Mesenchymal stem cell (in vitro differentiated cells and primary cell): ENCODE measurements around the gene LYRM2. TPM values are rescaled to one million over a fixed set of nuclear protein-coding genes. Genes with fewer than 3 reads are reported as not detected.

Experiments
- DNase-seq: peaks from one replicate; pipeline ENCODE4 v3.0.0-alpha.2; 2013
- H2AFZ ChIP-seq: one replicate; pipeline ENCODE4 v1.6.1; 2013; ENCODE audit warnings: low read depth, mild to moderate bottlenecking, control low read depth, inconsistent platforms, low read length, moderate library complexity
- H2AK5ac ChIP-seq: 2 replicates; pipeline ENCODE4 v1.6.1; 2013; ENCODE audit warnings: low read length, moderate library complexity, mild to moderate bottlenecking, inconsistent platforms; ENCODE audit not compliant: severe bottlenecking
- H2BK120ac ChIP-seq: one replicate; pipeline ENCODE4 v1.6.1; 2013; ENCODE audit warnings: low read depth, mild to moderate bottlenecking, inconsistent platforms, low read length, moderate library complexity
- H2BK12ac ChIP-seq, 2 experiments: one replicate each; pipeline ENCODE4 v1.6.1; 2013; ENCODE audit warnings: inconsistent platforms in 2 of 2, low read length in 2 of 2, mild to moderate bottlenecking in 2 of 2, moderate library complexity in 2 of 2, control low read depth in 1 of 2
- H2BK15ac ChIP-seq: one replicate; pipeline ENCODE4 v1.6.1; 2013; ENCODE audit warnings: mild to moderate bottlenecking, low read depth, inconsistent platforms; ENCODE audit not compliant: poor library complexity, severe bottlenecking
- H2BK5ac ChIP-seq: 2 replicates; pipeline ENCODE4 v1.6.1; 2013; ENCODE audit warnings: low read depth, mild to moderate bottlenecking, low read length, control low read depth, inconsistent platforms; ENCODE audit not compliant: poor library complexity, severe bottlenecking
- H3K14ac ChIP-seq, 2 experiments: one replicate each; pipeline ENCODE4 v1.6.1; 2013; ENCODE audit warnings: inconsistent platforms in 2 of 2, low read length in 2 of 2, control low read depth in 1 of 2, mild to moderate bottlenecking in 1 of 2, moderate library complexity in 1 of 2
- H3K18ac ChIP-seq, 2 experiments: one replicate each; pipeline ENCODE4 v1.6.1; 2013; ENCODE audit warnings: inconsistent platforms in 2 of 2, low read length in 2 of 2, control low read depth in 1 of 2, low read depth in 1 of 2, mild to moderate bottlenecking in 1 of 2
- H3K23ac ChIP-seq, 2 experiments: one replicate each; pipeline ENCODE4 v1.6.1; 2013; ENCODE audit warnings: inconsistent platforms in 2 of 2, low read length in 2 of 2, mild to moderate bottlenecking in 2 of 2, moderate library complexity in 2 of 2, control low read depth in 1 of 2
- H3K27ac ChIP-seq: 2 replicates; pipeline ENCODE4 v1.5.1; 2013; ENCODE audit warnings: mild to moderate bottlenecking, moderate library complexity, low read length, control low read depth, inconsistent platforms; ENCODE audit not compliant: poor library complexity, severe bottlenecking
- H3K27me3 ChIP-seq, 2 experiments: 2 replicates each; pipeline versions ENCODE4 v1.6.1 to v1.7.0; 2013; ENCODE audit warnings: low read length in 2 of 2, mild to moderate bottlenecking in 2 of 2, moderate library complexity in 2 of 2, control low read depth in 1 of 2, inconsistent platforms in 1 of 2; ENCODE audit not compliant: control insufficient read depth in 1 of 2, insufficient read depth in 1 of 2
- H3K36me3 ChIP-seq, 2 experiments: 2 replicates each; pipeline versions ENCODE4 v1.6.1 to v1.7.0; 2013; ENCODE audit warnings: low read length in 2 of 2, control low read depth in 1 of 2, inconsistent platforms in 1 of 2, low read depth in 1 of 2, mild to moderate bottlenecking in 1 of 2; ENCODE audit not compliant: insufficient read depth in 2 of 2, control insufficient read depth in 1 of 2
- H3K4ac ChIP-seq, 2 experiments: one replicate each; pipeline ENCODE4 v1.6.1; 2013; ENCODE audit warnings: inconsistent platforms in 2 of 2, low read length in 2 of 2, mild to moderate bottlenecking in 2 of 2, moderate library complexity in 2 of 2, control low read depth in 1 of 2, low read depth in 1 of 2
- H3K4me1 ChIP-seq: 2 replicates; pipeline ENCODE4 v1.6.1; 2013; ENCODE audit warnings: low read depth, low read length, control low read depth; ENCODE audit not compliant: control insufficient read depth, insufficient read depth
- H3K4me2 ChIP-seq: 2 replicates; pipeline ENCODE4 v1.6.1; 2013; ENCODE audit warnings: low read length, mild to moderate bottlenecking, inconsistent platforms; ENCODE audit not compliant: poor library complexity, severe bottlenecking
- H3K4me3 ChIP-seq, 2 experiments: 2 replicates each; pipeline versions ENCODE4 v1.5.1 to v1.7.0; 2013; ENCODE audit warnings: low read length in 2 of 2, mild to moderate bottlenecking in 2 of 2, control low read depth in 1 of 2, low read depth in 1 of 2; ENCODE audit not compliant: insufficient read depth in 1 of 2
- H3K79me1 ChIP-seq: replicated peaks from 2 replicates; pipeline ENCODE4 v1.6.1; 2013; ENCODE audit warnings: mild to moderate bottlenecking, control low read depth, low read length, inconsistent platforms; ENCODE audit not compliant: poor library complexity, severe bottlenecking
- H3K9ac ChIP-seq: 2 replicates; pipeline ENCODE4 v1.7.0; 2013; ENCODE audit warnings: mild to moderate bottlenecking, low read length, moderate library complexity
- H3K9me3 ChIP-seq: 2 replicates; pipeline ENCODE4 v1.7.0; 2013; ENCODE audit warnings: mild to moderate bottlenecking, low read length; ENCODE audit not compliant: control insufficient read depth
- H4K8ac ChIP-seq: one replicate; pipeline ENCODE4 v1.6.1; 2013; ENCODE audit warnings: inconsistent platforms, mild to moderate bottlenecking, low read length, moderate library complexity
- H4K91ac ChIP-seq: one replicate; pipeline ENCODE4 v1.6.1; 2013; ENCODE audit warnings: mild to moderate bottlenecking, low read length, inconsistent platforms
- WGBS: methylation state at CpG from one replicate; pipeline ENCODE4 v1.1.7; 2013; ENCODE audit warnings: mixed read lengths; 5-methylcytosine and 5-hydroxymethylcytosine counted together
- polyA plus RNA-seq, 2 experiments: library from polyadenylated mRNA; stranded (reverse); fragments of 200-250 nt; gene quantifications; one replicate each; pipeline ENCODE4 v1.2.3, GENCODE V29; 2013

The LYRM2 gene, protein sequence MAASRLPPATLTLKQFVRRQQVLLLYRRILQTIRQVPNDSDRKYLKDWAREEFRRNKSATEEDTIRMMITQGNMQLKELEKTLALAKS
- polyA plus RNA-seq (2013, experiment 1 of 2): 72.2 TPM
- 75.8 TPM for polyA plus RNA-seq (2013, experiment 2 of 2)

DNA sequence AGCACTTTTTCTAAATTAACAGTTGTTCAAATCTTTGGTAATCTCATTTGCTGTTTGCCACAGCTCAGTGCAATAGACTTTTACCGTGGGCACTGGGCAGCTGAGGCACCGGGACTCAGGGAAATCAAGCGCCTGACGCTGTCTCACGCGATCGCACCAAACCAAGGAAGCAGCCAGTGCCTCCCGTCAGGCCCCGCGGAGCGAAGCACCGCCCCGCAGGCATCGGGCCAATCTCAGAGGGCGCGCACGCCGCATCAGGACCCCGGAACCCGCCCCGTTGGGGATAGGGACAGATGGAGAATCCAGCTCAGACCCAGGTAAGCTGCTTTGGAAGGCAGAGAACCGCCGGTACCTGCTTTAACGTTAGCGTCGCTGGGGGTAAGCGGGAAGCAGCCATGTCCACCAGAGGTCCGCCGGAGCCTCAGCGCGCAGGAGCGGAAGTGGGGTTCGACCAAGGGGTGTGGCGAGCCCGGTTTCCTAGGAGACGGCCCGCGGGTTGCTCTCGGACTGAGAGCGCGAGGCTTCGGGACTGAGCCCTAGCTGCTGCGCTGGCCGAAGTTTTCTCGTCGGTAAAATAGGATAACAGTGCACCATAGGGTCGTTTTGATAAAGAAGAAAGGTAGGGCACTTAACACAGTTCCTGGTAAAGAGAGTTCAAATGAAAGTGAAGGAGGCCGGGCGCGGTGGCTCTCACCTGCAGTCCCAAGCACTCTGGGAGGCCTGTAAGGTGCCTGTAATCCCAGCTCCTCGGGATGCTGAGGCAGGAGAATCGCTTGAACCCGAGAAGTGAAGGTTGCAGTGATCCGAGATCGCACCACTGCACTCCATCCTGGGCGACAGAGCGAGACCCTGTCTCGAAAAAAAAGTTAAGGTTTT, at the start of gene LYRM2:
TSS of gene LYRM2 (minus strand) at position 428 of the 876 bp plus-strand sequence. CDS start at position 397, 31 bp downstream.
- Histone ChIP-seq H3K18ac (peak within 1 kb of the TSS; percentile 94 to 95), H3K9me3 (no peaks in the 10 kb centered on the region), H3K14ac (no peak within 1 kb of the TSS), H2BK5ac (peak within 1 kb of the TSS; percentile 47), H3K4me1 (no peaks in the 10 kb centered on the region), H2AFZ (peak within 1 kb of the TSS; percentile 78), H3K23ac (no peak within 1 kb of the TSS), H3K36me3 (peaks cover 8 to 44% of the 10 kb centered on the region in 2 experiments), H3K9ac (peak within 1 kb of the TSS; percentile 98), H4K8ac (peak within 1 kb of the TSS; percentile 95), H3K79me1 (peaks cover 15% of the 10 kb centered on the region), H3K4ac (peak within 1 kb of the TSS; percentile 78 to 84), H2AK5ac (no peak within 1 kb of the TSS), H3K27ac (peak within 1 kb of the TSS; percentile 95), H3K27me3 (no peaks in the 10 kb centered on the region), H3K4me2 (peak within 1 kb of the TSS; percentile 52), H2BK15ac (no peak within 1 kb of the TSS), H4K91ac (peak within 1 kb of the TSS; percentile 85), H3K4me3 (peak within 1 kb of the TSS; percentile 81 to 96), H2BK12ac (no peak within 1 kb of the TSS), H2BK120ac (peak within 1 kb of the TSS; percentile 89)
- WGBS: 5% methylated on average over 58 of the region's 58 CpGs
- DNase-seq: peak; percentile 95

DNA sequence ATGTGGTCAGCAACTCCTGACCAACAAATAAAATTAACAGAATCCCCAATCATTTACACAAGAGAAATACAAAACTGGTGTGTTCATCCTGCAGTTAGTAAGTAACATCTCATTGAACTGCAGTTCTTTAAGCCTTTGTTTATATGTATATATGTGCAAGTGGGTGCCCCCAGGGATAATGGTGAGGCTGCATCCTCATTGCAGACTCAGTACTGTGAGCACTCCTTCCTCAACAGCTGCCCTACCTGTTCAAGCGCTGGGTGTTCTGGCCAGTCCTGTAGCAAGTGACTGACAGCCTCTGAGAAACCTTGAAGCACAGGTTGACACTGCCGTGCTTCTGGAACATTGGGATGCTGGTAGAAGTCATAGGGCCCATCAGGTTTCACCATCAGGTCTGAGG, 49.8 kb upstream of the LYRM2 start:
- Histone ChIP-seq H3K4me3 (no peak overlapping the region), H3K18ac (no peak overlapping the region), H3K9me3 (no peaks in the 10 kb centered on the region), H3K4ac (no peak overlapping the region), H3K4me1 (peaks cover 2% of the 10 kb centered on the region), H2AK5ac (no peak overlapping the region), H2BK15ac (no peak overlapping the region), H3K14ac (no peak overlapping the region), H3K4me2 (no peak overlapping the region), H4K91ac (no peak overlapping the region), H3K9ac (no peak overlapping the region), H2BK120ac (no peak overlapping the region), H2AFZ (no peak overlapping the region), H4K8ac (no peak overlapping the region), H2BK12ac (no peak overlapping the region), H2BK5ac (no peak overlapping the region), H3K27me3 (no peaks in the 10 kb centered on the region), H3K36me3 (peaks cover 43 to 91% of the 10 kb centered on the region in 2 experiments), H3K27ac (no peak overlapping the region), H3K23ac (no peak overlapping the region), H3K79me1 (peaks cover 6% of the 10 kb centered on the region)
- 100% methylated on average over 2 of the region's 2 CpGs for WGBS
- DNase-seq: no peak

DNA sequence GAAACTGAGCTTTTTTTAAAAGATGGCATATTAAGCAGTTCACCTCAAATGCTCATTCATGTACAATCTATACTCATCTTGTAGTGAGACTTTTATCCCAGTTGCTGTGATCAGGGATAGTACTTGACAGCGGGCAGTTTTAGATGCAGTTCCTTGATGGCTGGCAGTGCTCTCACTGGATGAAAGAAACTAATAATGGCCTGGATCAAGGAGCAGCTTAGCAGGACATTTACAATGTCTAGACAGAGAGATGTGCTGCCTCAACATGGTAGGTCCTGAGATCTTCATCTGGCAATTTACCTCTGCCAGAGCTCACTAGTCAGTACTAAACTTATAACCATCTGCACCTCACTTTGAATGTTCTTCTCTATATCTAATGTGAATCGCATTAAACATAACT, 46.8 kb upstream of the LYRM2 start:
- no peak overlapping the region for H4K8ac ChIP-seq
- no peak overlapping the region for H3K27ac ChIP-seq
- H3K27me3 ChIP-seq: no peaks in the 10 kb centered on the region
- H3K14ac ChIP-seq: no peak overlapping the region
- H3K36me3 ChIP-seq: peaks cover 49 to 86% of the 10 kb centered on the region in 2 experiments
- no peak overlapping the region for H2BK15ac ChIP-seq
- WGBS: over 99% methylated on average over 2 of the region's 2 CpGs
- H2BK120ac ChIP-seq: no peak overlapping the region
- no peak overlapping the region for H2BK12ac ChIP-seq
- H3K4me3 ChIP-seq: no peak overlapping the region
- no peak overlapping the region for H3K9ac ChIP-seq
- no peak for DNase-seq
- no peak overlapping the region for H3K23ac ChIP-seq
- H3K4me1 ChIP-seq: no peaks in the 10 kb centered on the region
- H2AFZ ChIP-seq: no peak overlapping the region
- no peaks in the 10 kb centered on the region for H3K79me1 ChIP-seq
- no peak overlapping the region for H3K18ac ChIP-seq
- H4K91ac ChIP-seq: no peak overlapping the region
- H2BK5ac ChIP-seq: no peak overlapping the region
- no peak overlapping the region for H3K4ac ChIP-seq
- H3K4me2 ChIP-seq: no peak overlapping the region
- H2AK5ac ChIP-seq: no peak overlapping the region
- H3K9me3 ChIP-seq: no peaks in the 10 kb centered on the region

DNA sequence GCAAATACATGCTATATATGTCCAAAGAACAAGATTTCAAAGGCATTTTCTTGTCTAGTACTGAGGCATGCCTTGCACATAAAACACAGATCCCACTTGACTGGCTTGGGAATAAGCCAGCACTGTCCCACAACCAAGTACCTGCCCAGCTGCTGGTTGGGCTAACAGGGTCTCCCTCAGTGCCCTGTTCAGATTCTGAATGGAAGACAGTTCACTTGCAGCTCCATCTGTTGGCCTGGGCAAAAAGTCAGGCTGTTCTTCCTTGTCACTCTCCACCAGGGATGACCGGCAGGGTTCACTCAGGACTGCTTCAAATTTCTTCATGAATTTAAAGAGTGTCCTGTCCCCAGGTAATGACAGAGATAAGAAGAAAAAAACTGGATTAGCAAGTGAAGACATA, 44.4 kb upstream of the LYRM2 start:
- Histone ChIP-seq H3K27me3 (no peaks in the 10 kb centered on the region), H2BK120ac (no peak overlapping the region), H3K18ac (no peak overlapping the region), H4K91ac (no peak overlapping the region), H3K4me2 (no peak overlapping the region), H3K14ac (no peak overlapping the region), H2AFZ (no peak overlapping the region), H3K79me1 (no peaks in the 10 kb centered on the region), H2AK5ac (no peak overlapping the region), H3K4ac (no peak overlapping the region), H2BK5ac (no peak overlapping the region), H2BK15ac (no peak overlapping the region), H3K9me3 (no peaks in the 10 kb centered on the region), H3K9ac (no peak overlapping the region), H4K8ac (no peak overlapping the region), H3K23ac (no peak overlapping the region), H3K36me3 (peaks cover 48 to 87% of the 10 kb centered on the region in 2 experiments), H3K4me3 (no peak overlapping the region), H3K27ac (no peak overlapping the region), H3K4me1 (no peaks in the 10 kb centered on the region), H2BK12ac (no peak overlapping the region)
- WGBS: 100% methylated on average over 1 of the region's 1 CpG
- DNase-seq: no peak
